HG02840 (cell line): ENCODE measurements around the gene ADCY5.

Source experiments
- ATAC-seq: cut with Tn5 transposase; IDR thresholded peaks from one replicate; pipeline ENCODE4 v1.9.1; 2021; ENCODE audit warnings: mild to moderate bottlenecking, moderate library complexity, moderate number of reproducible peaks; ENCODE audit not compliant: unreplicated experiment, low FRiP score

ADCY5 gene

DNA sequence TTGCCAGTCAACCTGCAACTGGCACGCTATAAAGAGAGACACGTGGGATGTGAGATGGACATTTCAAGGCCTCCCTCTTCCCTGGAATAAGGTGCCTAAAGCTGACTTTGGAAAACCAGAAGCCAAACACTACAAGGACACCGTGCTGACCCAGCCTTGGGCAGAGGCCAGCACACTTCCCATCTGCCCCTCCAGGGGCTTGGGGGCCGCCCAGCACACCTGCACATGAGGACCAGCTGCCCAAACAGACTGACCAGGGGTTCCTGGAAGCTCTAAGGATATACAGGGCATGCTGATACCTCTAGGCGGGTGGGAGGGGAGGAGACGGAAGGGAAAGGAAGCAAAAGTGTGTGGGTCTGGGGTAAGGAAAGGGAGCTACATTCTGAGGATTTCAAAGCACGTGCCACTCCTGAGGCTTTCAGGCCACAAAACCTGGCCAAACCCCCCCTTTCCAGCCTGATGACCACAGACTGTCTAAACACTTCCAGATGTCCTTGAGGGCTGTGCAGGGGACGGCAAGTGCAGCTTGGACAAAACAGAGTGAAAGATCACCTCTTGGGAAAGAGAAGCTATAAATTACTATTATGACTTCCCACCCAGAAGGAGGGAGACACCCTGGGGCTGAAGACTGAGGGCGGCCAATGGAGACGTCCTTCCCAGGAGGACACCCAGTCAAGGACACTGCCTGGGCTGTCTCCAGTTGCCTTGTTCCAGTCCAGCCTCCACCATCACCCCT lies 57.9 kb downstream of the ADCY5 start:
- no peak for ATAC-seq

DNA sequence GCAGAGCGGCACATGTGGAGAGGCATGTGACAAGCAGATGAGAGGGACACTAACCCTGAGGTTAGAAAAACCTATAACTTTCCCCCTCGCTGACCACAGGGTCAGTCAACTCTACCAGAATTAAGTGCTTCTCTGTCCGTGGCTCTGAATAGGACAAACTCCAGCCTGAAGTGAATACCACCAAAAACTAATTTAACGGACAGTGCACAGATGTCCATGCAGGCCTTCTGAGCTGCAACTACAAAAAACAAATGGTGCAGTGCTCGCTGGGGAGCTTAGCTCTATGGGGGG lies 59.3 kb downstream of the ADCY5 start:
- ATAC-seq = no peak

DNA sequence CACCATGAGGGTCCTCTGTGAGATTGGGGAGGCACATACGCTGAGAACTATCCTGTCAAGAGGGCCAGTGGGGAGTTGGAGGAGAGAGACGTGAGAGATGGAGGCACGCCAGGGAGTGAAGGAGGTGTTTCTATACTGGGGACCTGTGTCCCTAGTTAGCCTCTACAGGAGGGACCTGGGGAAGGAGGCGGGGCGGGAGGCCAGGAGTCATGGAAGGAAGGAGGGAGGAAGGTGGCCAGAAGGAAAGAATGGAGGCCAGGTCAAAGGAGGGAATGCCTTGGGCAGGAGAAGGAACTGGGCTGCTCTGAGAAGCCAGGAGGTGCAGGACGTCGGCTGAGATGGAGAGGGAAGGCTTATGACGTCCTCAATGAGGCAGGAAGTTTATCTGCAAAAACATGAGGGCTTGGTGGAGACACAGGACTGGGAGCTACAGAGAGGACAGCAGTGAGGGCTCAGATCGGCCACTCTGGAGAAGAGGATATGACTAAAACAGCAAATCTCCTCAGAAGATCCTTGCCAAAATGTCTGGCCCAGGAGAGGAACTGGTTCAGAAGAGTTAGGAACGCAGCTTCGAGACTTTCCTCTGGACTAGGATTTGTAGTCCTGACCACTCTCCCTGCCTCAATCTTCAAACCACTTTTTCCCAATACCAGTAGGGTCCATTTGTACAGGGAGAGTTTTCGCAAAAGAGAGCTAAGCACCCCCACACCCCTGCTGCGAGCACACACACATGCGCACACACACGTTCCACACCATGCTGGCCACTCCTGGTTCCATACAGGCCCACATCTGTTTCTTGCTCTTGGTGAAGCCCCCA lies 59.9 kb downstream of the ADCY5 start:
- no peak for ATAC-seq

DNA sequence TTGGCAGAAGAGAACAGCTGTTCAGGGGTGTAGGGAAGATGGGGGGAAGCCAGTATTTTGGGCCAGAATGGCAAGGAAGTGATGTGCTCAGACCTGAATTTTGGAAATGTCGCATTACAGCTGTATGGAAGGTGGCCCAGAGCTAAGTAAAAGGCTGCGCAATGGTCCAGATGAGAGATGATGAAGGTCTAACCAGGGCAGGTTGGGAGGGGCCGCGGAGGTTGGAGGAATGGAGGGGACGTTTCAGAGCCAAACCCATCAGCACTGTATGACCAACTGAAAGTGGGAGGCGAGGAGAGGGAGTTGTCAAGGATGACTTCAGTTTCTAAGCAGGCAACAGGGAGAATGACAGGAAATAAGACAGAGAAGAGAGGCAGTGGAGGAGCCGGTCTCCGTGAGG lies 60.8 kb downstream of the ADCY5 start:
- ATAC-seq = no peak

DNA sequence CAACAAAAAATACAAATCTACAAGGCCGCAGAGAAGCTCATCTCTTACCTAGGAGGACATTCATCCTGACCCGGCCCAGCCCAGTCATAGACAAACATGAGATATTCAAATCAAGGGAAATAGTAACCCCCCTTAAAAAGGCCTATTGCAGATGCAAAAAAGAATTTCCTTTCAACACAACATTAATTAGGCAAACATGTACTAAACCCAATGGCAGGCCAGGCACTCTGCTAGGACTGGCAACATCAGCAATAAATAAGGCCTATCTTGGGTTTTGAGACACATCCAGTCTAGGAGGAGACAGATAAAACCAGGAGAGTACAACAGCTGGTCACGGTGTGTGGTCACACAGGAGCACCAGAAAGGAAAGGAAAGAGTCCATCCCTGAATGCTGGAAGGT lies 61.4 kb downstream of the ADCY5 start:
- ATAC-seq = no peak

DNA sequence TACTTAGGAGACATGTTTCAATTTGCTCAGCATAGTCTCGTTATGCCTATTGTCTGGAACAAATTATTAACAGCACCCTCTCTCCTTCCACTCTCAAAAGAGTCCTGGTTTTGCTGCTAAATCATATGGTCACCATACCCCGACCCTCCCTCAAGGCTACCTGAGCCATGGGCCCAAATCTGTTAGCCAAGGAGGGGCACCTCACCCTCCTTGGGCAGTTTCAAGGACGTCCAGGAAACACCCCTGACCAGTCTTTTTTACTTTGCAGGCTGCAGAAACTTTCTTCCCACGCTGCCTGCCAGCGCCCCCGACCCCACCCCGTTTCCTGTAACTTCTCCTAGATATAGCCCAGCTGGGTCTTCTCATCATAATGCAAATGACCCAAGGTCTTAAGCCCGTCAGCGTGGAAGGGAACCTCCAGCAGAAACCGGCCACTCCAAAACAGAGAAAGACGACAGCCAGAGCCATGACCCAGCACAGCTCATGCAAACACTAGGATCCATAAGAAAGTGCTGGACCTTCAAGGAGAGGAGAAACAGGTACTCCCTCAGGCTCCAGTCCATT lies 62.3 kb downstream of the ADCY5 start:
- ATAC-seq = no peak

DNA sequence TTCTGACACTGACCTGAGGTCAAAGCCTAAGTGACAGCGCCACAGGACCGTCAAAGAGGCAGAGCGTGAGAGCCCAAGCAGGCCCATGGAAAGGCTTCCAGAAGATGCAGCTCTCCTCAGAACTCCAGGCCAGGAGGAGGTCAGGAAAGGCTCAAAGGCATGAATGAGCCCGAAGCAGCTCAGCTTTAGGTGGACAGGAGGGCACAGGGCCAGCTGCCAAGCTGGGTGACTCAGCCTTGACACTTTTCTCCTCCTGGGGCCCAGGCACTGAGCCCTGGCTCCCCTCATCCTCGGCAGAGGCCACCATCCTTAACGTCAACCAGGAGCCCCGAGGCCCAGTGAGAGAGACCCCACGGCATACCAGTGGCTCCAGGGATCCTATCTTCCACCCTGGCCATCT lies 62.9 kb downstream of the ADCY5 start:
- no peak for ATAC-seq

DNA sequence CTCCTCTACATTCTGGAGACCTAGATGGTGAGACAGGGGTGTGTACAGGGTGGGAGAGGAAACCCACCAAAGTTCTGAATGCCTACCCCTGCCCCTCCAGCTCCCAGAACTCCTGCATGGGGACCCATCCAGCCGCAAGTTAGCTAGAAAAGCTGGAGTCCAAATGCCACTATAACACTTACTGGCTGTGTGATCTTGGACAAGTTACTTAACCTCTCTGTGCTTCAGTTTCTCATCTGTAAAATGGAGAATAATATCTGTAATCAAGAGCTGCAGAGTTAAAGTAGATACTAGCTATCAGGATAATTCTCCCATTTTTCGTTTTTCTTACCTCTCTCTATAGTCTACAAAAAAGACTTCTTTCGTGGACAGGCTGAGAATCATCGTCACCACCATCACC lies 63.4 kb downstream of the ADCY5 start:
- no peak for ATAC-seq

DNA sequence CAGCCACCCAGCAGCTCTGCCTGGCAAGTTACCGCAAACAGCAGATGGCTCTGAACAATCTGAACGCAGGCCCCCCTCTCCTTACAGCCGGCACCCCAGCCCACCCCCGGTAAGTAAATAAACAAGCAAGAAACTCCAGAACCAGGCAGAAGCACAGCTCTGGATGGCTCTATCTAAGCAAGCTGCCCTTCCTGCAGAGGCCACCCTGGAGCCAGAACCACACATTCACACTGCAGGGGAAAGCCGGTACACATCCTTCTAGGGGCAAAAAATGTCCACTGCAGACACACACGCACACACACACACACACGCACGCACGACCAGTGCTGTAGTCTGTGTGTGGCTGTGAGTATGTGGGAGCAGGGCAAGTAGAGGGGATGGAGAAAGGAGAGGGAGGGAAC lies 63.9 kb downstream of the ADCY5 start:
- ATAC-seq = no peak

DNA sequence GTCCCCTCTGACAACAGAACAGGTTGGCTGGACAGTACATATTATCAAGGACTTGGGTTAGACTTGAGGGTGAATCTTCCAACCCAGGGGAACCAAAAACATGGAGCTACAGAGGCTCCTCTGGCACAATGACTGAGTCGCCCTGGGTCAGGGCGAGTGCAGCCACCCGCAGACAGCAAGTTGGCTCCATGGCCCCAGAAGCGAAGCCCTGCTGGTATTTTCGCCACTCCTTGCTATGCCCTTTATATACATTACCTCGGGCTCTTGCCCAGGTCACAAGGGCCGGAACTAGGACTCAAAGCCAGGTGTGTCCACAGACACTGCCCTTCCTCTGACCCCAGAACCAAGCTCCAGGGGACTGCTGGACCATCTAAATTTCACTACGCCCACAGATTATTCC lies 64.6 kb downstream of the ADCY5 start:
- no peak for ATAC-seq

DNA sequence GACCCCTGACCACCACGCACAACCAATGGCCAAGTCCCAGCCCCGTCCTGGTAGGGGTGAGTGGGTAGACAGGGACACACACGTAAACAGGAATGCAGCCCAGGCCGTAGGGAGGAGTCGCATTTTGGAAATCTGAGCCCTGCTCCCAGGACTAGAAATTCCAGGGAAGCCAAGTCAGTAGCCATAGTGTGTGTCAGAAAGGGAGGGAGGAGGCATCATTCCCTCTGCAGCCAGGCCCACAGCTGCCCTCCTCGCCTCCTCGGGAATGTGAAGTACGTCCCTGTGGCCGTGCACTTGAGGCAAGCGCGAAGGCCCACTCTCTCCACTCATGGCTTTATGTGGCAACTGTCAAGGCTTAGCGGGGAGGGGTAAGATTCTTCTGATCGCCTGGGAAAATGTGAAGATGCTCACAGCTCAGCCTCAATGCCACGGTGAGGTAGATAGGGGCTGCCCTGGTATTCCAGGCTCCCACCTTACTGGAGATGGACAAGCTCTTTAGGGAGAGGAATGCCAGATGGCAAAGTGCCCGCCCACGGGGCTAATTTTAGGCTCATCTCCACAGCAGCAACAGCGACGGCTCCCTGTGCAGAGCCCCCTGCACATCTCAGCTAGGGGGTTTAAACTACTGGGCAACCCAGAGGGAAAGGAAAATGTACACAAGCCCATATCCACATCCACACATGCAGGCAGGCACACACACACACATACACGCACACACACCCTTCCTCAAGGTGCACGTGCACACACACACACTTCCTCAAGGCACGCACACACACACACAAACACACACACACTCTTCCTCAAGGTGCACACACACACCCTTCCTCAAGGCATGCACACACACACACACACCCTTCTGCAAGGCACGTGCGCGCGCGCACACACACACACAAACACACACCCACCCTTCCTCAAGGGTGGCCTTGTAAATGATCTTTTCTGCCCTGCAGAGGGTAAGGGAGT lies 65.5 kb downstream of the ADCY5 start:
- no peak for ATAC-seq

DNA sequence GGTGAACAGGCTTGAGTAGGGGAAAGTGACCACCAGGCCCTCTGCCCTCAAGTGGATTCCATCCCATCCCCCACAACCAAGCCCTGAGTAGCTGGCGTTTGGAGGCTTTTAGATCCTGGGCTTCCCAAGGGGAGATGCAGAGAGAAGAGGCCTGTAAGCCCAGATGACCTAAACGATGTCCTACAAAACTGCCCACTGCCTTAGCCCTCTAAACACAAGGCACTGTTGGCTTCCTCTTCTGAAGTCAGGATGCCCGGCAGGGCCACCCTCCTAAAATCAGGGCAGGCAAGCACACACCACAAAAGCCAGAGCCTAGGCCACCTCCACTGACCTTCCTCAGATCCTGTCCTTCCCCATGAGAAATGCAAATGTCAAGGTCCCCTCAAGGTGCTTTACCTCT lies 68.6 kb downstream of the ADCY5 start:
- no peak for ATAC-seq

DNA sequence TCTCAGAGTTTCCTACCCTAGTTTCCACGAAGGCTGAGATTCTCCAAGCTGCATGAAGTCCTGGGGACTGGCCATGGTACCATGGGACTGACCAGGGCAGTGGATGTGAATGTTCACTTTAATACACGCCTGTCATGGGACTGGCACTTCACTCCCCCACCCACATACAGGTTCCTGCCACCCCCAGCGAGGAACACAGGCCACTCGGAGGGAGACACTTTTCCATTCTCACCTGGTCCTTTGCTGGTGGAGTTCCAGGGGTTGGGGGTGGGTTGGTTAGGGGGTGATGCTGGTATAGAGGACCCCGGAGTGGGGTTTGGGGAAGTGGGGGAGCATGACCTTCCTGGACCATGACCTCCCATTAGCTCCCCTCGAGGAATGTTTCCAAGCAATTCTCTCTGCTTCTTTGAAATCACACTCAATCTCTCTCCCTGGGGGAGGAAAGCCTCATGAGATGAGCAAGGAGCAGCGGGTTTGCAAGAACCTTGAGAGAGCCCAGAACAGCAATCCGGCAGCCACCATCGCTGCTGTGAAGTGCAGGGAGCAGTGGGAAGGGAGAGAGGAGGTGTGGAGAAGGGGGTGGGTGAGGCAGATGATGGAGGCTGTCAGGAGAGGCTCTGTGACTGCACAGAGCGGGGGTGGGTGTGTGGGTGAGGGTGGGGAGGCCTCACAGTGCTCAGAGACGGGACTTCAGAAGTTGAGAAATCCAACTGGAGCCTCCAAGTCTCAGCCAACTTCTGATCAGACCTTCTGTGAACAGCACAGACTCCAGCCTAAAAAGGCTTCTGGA lies 69.7 kb downstream of the ADCY5 start:
- ATAC-seq = no peak

DNA sequence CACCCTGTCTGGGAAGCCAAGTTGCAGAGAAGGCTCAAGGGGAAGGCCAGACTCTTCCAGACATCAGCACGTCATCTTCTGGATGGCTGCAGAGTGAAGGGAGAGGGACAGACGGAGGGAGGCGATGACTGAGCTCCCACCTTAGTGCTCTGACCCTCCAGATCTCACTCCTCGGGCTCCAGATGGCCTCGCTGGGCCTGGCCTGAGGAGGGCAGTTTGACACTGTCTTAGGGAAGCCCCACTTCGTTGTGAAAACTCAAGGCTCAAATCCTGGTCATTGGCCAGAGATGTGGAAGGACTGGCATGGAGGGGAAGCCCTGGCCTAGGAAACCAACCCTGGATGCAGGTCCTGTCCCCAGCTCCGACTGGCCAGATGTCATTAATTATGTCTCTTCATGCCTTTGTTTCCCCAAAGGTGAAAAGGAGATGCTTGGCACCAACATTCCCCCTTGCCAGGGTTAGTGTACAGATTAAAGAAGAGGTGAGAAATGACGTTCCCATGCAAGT lies 70.4 kb downstream of the ADCY5 start:
- ATAC-seq = no peak

DNA sequence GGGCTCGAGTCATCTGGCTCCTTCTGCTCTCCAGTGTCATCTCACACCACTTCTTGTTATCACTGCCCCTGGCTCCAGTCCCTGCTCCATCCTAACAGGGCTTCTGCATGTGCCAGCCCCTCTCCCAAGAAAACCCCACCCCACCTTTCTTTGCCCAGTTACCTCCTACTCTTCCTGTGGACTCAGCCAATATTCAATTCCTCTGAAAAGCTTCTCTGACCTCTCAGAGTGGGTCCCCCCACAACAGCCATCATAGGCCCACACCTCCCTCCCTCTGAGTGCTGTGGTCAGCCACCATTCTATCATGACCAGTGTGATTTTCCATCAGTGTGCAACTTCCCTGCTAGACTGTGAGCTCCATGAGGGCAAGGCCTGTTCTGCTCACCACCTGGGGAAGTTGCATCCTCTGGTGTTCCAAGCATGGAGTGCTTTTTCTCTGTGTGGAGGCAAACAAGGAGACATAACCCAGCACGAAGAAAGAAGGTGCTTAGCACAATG lies 71.6 kb downstream of the ADCY5 start:
- no peak for ATAC-seq

DNA sequence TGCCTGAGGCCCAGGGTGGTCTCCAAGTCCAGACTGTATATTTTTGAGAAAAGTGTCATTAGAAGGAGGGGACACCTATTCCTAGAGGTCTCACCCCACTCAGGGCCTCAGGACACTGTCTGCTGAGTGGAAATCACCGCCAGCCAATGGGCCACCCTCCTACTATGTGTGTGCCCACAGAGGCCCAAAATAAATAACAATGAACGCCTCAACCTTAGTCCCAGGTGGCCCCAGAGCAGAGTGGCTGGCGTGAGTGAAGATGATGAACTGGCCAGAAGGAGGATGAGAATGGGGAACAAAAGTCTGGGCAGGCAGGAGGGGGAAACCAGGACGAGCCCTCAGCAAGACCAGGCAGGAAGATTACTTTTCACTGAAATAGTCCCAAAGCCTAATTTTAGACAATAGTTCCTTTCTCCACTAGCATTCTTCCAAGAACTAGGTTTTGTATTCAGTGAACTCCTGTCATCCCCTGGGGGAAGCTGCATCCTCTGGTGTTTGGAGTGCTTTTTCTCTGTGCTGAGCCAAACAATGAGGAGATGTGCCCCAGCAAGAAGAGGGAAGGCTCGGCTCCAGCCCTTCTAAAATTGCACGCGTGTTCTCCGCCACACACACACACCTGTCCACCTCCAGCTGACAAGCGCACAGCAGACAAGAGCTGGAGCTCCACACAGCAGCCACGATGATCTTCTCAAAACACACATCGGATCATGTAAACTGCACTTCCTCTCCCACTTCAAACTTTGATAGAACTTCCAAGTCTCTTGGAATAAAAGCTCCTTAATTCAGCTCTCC lies 72.2 kb downstream of the ADCY5 start:
- no peak for ATAC-seq

DNA sequence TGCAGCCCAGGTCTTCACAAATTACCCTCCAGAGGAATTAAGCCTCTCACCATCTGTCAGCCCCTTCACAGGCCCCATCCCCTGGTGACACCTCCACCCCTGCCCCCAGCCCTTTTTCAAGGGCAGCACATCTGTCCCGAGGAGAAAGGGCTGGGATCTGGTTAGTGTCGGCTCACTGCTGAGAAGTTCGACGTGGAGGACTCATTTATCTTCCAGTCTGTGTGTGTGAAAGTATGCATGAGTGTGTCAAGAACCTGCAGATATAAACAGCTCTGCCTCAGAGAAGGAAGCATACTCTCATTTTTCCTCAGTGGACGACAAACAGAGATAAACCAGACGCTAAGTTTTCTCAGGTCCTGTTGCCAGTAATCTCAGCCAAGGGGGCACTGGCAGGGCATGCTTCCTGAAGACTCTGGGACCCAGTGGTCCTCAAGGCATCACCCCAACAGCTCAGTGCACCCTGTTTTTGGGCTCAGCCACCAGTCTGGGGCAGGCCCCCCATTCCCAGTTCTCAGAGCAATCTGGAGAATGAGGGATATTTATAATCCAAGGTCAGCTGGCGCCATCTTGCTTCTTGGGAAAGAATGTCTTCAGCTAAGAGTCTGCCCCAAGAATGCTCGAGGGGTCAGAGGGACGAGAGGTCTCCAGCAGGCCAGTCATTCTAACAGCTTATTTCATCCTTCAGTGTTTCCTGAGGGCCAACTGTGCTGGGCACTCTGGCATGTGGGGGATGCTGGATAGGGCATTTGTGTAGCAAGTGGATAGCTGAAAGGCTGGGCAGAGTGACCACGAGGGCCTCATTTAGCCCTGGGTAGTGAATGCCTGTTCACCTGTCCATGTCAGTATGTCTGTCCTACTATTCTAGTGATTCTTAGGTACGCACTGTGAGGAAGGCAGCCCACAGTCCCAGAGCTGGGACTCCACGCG lies 73.6 kb downstream of the ADCY5 start:
- no peak for ATAC-seq

DNA sequence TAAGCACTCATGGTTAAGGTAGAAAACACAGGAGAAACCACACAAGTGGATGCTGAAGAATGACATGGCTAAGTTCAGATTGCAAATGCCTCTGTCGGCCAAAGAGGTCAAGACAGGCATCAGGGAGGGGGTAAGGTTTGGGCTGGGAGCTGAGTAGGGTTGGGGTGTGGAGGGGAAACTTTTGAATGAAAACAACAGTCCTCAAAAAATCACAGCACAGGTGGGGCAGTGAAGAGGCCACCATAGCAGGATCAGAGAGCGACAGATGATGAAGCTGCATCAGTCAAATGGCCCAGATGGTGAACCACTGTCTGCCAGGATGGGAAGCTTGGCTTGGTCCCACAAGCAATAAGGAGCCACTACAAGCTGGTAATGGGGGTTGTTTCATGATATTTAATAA lies 74.9 kb downstream of the ADCY5 start:
- ATAC-seq = no peak
